Articular chondrocyte of knee joint (primary cell): ENCODE measurements around the gene CLSTN1. TPM values are rescaled to one million over a fixed set of nuclear protein-coding genes. Genes with fewer than 3 reads are reported as not detected.

Experiments used
- total RNA-seq: library from RNA; depleted of rRNA; stranded (reverse); fragments of >200 nt; gene quantifications from 2 replicates; pipeline ENCODE4 v1.2.3, GENCODE V29; 2012

The CLSTN1 gene
- total RNA-seq = 97.4 and 116 TPM in 2 replicates

GRCh38 chr1:9823943-9824701, at the start of gene CLSTN1:
Gene CLSTN1 (minus strand): TSS chr1:9823965. CDS start chr1:9823733, 232 bp downstream.

Other genes with a start within 250 kb of the CLSTN1 start
- gene TMEM201, start 235.1 kb downstream of the CLSTN1 start, total RNA-seq = 4.9 and 5.6 TPM in 2 replicates
- gene PIK3CD, start 172.2 kb downstream of the CLSTN1 start, total RNA-seq = 6.1 and 7.2 TPM in 2 replicates
- 17.2 and 19.7 TPM in 2 replicates for gene CTNNBIP1, start 86.3 kb upstream of the CLSTN1 start, total RNA-seq
- 40.1 and 44.5 TPM in 2 replicates for gene LZIC, start 119.4 kb upstream of the CLSTN1 start, total RNA-seq
- gene NMNAT1, start 119.5 kb upstream of the CLSTN1 start, total RNA-seq = 13.9 and 17.9 TPM in 2 replicates
- 0.39 TPM in 1 of 2 replicates, not detected in the other for gene RBP7, start 173.3 kb upstream of the CLSTN1 start, total RNA-seq
- 58.6 and 64.2 TPM in 2 replicates for gene UBE4B, start 209.0 kb upstream of the CLSTN1 start, total RNA-seq